IMR-90 (cell line): Measurements from ENCODE around the gene TYMS. TPM values are rescaled to one million over a fixed set of nuclear protein-coding genes. Genes with fewer than 3 reads are reported as not detected.

ENCODE experiments used
- ATAC-seq: fragments of 200-7000 bp; cut with Tn5 transposase; 2 replicates; pipeline ENCODE4 v1.9.1; 2020; ENCODE audit warnings: low read depth, mild to moderate bottlenecking, moderate library complexity
- BruUV-seq: library from RNA; stranded (reverse); fragments of 400-500 nt; replicated peaks from 2 replicates; lab custom pipeline; 2021; lab: Mats Ljungman, UMichigan
- CTCF ChIA-PET: fragments of 300-600 bp; formaldehyde crosslinking; extraction: SDS; loops from one replicate; lab custom pipeline; 2021; ENCODE audit warnings: antibody characterized with exemption; lab: Yijun Ruan, JAX
- POLR2A ChIA-PET: fragments of 300-600 bp; sonication (Branson Sonifier 250); formaldehyde crosslinking; loops from one replicate; lab custom pipeline; 2022; ENCODE audit warnings: antibody characterized with exemption; ENCODE audit not compliant: unreplicated experiment; lab: Charles Lee
- DNase-seq: peaks from one replicate; pipeline ENCODE4 v3.0.0; 2013
- H2AFZ ChIP-seq: replicated peaks from 2 replicates; pipeline ENCODE3; 2013; ENCODE audit warnings: low read length, mild to moderate bottlenecking; ENCODE audit not compliant: poor library complexity
- H2AK5ac ChIP-seq: 2 replicates; pipeline ENCODE4 v1.6.1; 2013; ENCODE audit warnings: low read depth, low read length, inconsistent platforms
- H2AK9ac ChIP-seq: replicated peaks from 2 replicates; pipeline ENCODE3; 2013; ENCODE audit warnings: mild to moderate bottlenecking, low read depth, low read length, moderate library complexity; ENCODE audit not compliant: poor library complexity
- H2BK120ac ChIP-seq: 2 replicates; pipeline ENCODE4 v1.6.1; 2013; ENCODE audit warnings: low read depth, low read length, inconsistent platforms
- H2BK15ac ChIP-seq: 3 replicates; pipeline ENCODE4 v1.6.1; 2013; ENCODE audit warnings: low read depth, low read length, inconsistent platforms
- H2BK20ac ChIP-seq: 2 replicates; pipeline ENCODE4 v1.6.1; 2013; ENCODE audit warnings: low read depth, mild to moderate bottlenecking, inconsistent platforms, low read length, moderate library complexity
- H2BK5ac ChIP-seq: 2 replicates; pipeline ENCODE4 v1.6.1; 2013; ENCODE audit warnings: mild to moderate bottlenecking, low read depth, low read length, inconsistent platforms; ENCODE audit not compliant: poor library complexity, severe bottlenecking
- H3K14ac ChIP-seq: replicated peaks from 2 replicates; pipeline ENCODE4 v1.6.1; 2013; ENCODE audit warnings: low read depth, low read length, inconsistent platforms
- H3K18ac ChIP-seq: 2 replicates; pipeline ENCODE4 v1.6.1; 2013; ENCODE audit warnings: low read depth, low read length, control low read depth
- H3K23ac ChIP-seq: 2 replicates; pipeline ENCODE4 v1.6.1; 2013; ENCODE audit warnings: low read depth, low read length, inconsistent platforms
- H3K27ac ChIP-seq: 2 replicates; pipeline ENCODE4 v1.5.1; 2013; ENCODE audit warnings: mild to moderate bottlenecking, control low read depth, low read length; ENCODE audit not compliant: insufficient read depth
- H3K27me3 ChIP-seq: 2 replicates; pipeline ENCODE4 v1.6.1; 2013; ENCODE audit warnings: low read length; ENCODE audit not compliant: control insufficient read depth, insufficient read depth
- H3K36me3 ChIP-seq: 2 replicates; pipeline ENCODE4 v1.6.1; 2013; ENCODE audit warnings: low read length, mixed read lengths; ENCODE audit not compliant: control insufficient read depth, insufficient read depth
- H3K4ac ChIP-seq: 2 replicates; pipeline ENCODE4 v1.6.1; 2013; ENCODE audit warnings: low read depth, low read length, inconsistent platforms
- H3K4me1 ChIP-seq: 2 replicates; pipeline ENCODE4 v1.6.1; 2013; ENCODE audit warnings: low read length, mixed read lengths; ENCODE audit not compliant: control insufficient read depth, insufficient read depth
- H3K4me2 ChIP-seq: 2 replicates; pipeline ENCODE4 v1.6.1; 2013; ENCODE audit warnings: low read depth, mild to moderate bottlenecking, control low read depth, low read length, moderate library complexity
- H3K4me3 ChIP-seq: 2 replicates; pipeline ENCODE4 v1.5.1; 2013; ENCODE audit warnings: low read depth, mild to moderate bottlenecking, control low read depth, low read length, moderate library complexity; ENCODE audit not compliant: insufficient read depth
- H3K56ac ChIP-seq: 2 replicates; pipeline ENCODE4 v1.6.1; 2013; ENCODE audit warnings: low read length, inconsistent platforms; ENCODE audit not compliant: insufficient read depth; ENCODE audit errors: extremely low read depth
- H3K79me1 ChIP-seq, 2 experiments: 2 replicates each; pipeline ENCODE4 v1.6.1; 2013; ENCODE audit warnings: low read length in 2 of 2, inconsistent platforms in 1 of 2, low read depth in 1 of 2
- H3K9ac ChIP-seq: 2 replicates; pipeline ENCODE4 v1.6.1; 2013; ENCODE audit warnings: low read depth, low read length, control low read depth
- H3K9me1 ChIP-seq: 2 replicates; pipeline ENCODE4 v1.6.1; 2013; ENCODE audit warnings: low read length, inconsistent platforms; ENCODE audit not compliant: insufficient read depth
- H3K9me3 ChIP-seq: 2 replicates; pipeline ENCODE4 v1.6.1; 2013; ENCODE audit warnings: low read length; ENCODE audit not compliant: control insufficient read depth, insufficient read depth
- H4K20me1 ChIP-seq: 2 replicates; pipeline ENCODE4 v1.6.1; 2013; ENCODE audit warnings: low read length, inconsistent platforms; ENCODE audit not compliant: insufficient read depth
- H4K5ac ChIP-seq: 2 replicates; pipeline ENCODE4 v1.6.1; 2013; ENCODE audit warnings: mild to moderate bottlenecking, low read depth, low read length, control low read depth
- H4K8ac ChIP-seq, 2 experiments: 2 replicates each; pipeline ENCODE4 v1.6.1; 2013; ENCODE audit warnings: low read depth in 2 of 2, low read length in 2 of 2, control low read depth in 1 of 2, inconsistent platforms in 1 of 2
- H4K91ac ChIP-seq: 2 replicates; pipeline ENCODE4 v1.6.1; 2013; ENCODE audit warnings: low read depth, low read length, inconsistent platforms; ENCODE audit not compliant: insufficient read depth
- MAFK ChIP-seq: IDR thresholded peaks from 2 replicates; pipeline ENCODE4 v1.6.1; 2012; ENCODE audit warnings: low read depth, low read length, improper control_type of control experiment
- POLR2A ChIP-seq: IDR thresholded peaks from 2 replicates; pipeline ENCODE4 v1.6.1; 2012; ENCODE audit warnings: mild to moderate bottlenecking, low read depth, low read length
- RCOR1 ChIP-seq: IDR thresholded peaks from 2 replicates; pipeline ENCODE4 v1.6.1; 2012; ENCODE audit warnings: mild to moderate bottlenecking, low read length, improper control_type of control experiment; ENCODE audit not compliant: insufficient replicate concordance
- WGBS, 2 experiments: methylation state at CpG; one replicate each; pipeline versions ENCODE4 v1.1.5 to v1.1.7; 2013; ENCODE audit warnings: missing lambda C conversion rate in 2 of 2; ENCODE audit not compliant: insufficient read length in 1 of 2; ENCODE audit errors: extremely low coverage in 2 of 2; 5-methylcytosine and 5-hydroxymethylcytosine counted together
- dilution Hi-C: fragments of 300-500 bp; cut with HindIII; formaldehyde crosslinking; loops from one replicate; pipeline ENCODE4 v1.14.3; 2018; ENCODE audit warnings: low sequenced_read_pairs; ENCODE audit not compliant: unreplicated experiment
- in situ Hi-C: fragments of 300-500 bp; cut with MboI; formaldehyde crosslinking; loops from 3 replicates; pipeline ENCODE4 v1.14.3; 2019; ENCODE audit warnings: low sequenced_read_pairs, inconsistent platforms, mixed read lengths
- intact Hi-C: fragments of 100-400 bp; cut with micrococcal nuclease; formaldehyde crosslinking; loops from 2 replicates; pipeline ENCODE4 v1.10.0; 2022
- polyA plus RNA-seq, 3 experiments: library from polyadenylated mRNA; depleted of rRNA; stranded (reverse); fragments of >200 nt; gene quantifications; 2 replicates each; pipeline ENCODE4 v1.2.3, GENCODE V29; 2012; ENCODE audit warnings: low replicate concordance in 1 of 3
- total RNA-seq: library from RNA; depleted of rRNA; stranded (reverse); fragments of >200 nt; gene quantifications from 2 replicates; pipeline ENCODE4 v1.2.3, GENCODE V29; 2012

TYMS gene
- total and polyA plus RNA-seq, 2 of the 4 experiments (the other 2 are of a cell fraction), result 28.3 to 92.2 TPM

GRCh38 chr18:697012-697411, 39.6 kb downstream of the TYMS start:
- H3K9me1 ChIP-seq, result peaks cover 2% of the 10 kb centered on the region; the same call in 1 of the 2 replicates
- no peak overlapping the region for H4K5ac ChIP-seq
- H3K4me2 ChIP-seq, result no peak overlapping the region
- H3K9me3 ChIP-seq, result no peaks in the 10 kb centered on the region
- WGBS, 2 experiments, result 100% methylated on average over 1 of the region's 4 CpGs; no CpG with 5 or more reads in 1 of the 2 experiments
- no peak overlapping the region for H2BK20ac ChIP-seq
- no peak for ATAC-seq
- no peak overlapping the region for H3K9ac ChIP-seq
- POLR2A ChIA-PET, result no interaction called here
- no peaks in the 10 kb centered on the region for H4K20me1 ChIP-seq
- no TSS peak for BruUV-seq
- no peak overlapping the region for H3K56ac ChIP-seq
- no peaks in the 10 kb centered on the region for H3K4me1 ChIP-seq
- no peak overlapping the region for H3K23ac ChIP-seq
- no peak overlapping the region for H3K18ac ChIP-seq
- H3K14ac ChIP-seq, result no peak overlapping the region
- no peak for DNase-seq
- CTCF ChIA-PET, result interaction anchor here (1.5 kb wide), 1 partner anchor 16 kb away, joined by 3 read pairs; the partner anchor contains the start of gene ENOSF1
- H2BK120ac ChIP-seq, result no peak overlapping the region
- no peaks in the 10 kb centered on the region for H3K27me3 ChIP-seq
- H3K4ac ChIP-seq, result no peak overlapping the region
- intact Hi-C loops, result no loop called here
- H3K4me3 ChIP-seq, result no peak overlapping the region
- no peak overlapping the region for H2AK9ac ChIP-seq
- TF ChIP-seq MAFK (peak; percentile 60), POLR2A (no peak), RCOR1 (no peak)
- dilution Hi-C loops, result no loop called here
- peaks cover 9% of the 10 kb centered on the region for H3K36me3 ChIP-seq
- peaks cover 4 to 6% of the 10 kb centered on the region in 2 experiments; a peak in 2 of 4 replicates for H3K79me1 ChIP-seq
- no peak overlapping the region for H2BK15ac ChIP-seq
- H2BK5ac ChIP-seq, result no peak overlapping the region
- H2AK5ac ChIP-seq, result no peak overlapping the region
- in situ Hi-C loops, result no loop called here
- H4K91ac ChIP-seq, result no peak overlapping the region
- no peak overlapping the region for H2AFZ ChIP-seq
- no peak overlapping the region for H4K8ac ChIP-seq
- H3K27ac ChIP-seq, result no peak overlapping the region
